Activated B cell treated with CpG ODN at 0.5 μM for 24 hours (primary cell): ENCODE data around the gene FBXW7. TPM values are rescaled to one million over a fixed set of nuclear protein-coding genes. Genes with fewer than 3 reads are reported as not detected.

Source experiments
- ATAC-seq: fragments of 200-7000 bp; cut with Tn5 transposase; one replicate; pipeline ENCODE4 v1.10.0; 2021; ENCODE audit warnings: low read depth, mild to moderate bottlenecking, moderate library complexity
- CTCF ChIA-PET: fragments of 350-600 bp; sonication (Branson Sonifier 250); formaldehyde crosslinking; loops from one replicate; lab custom pipeline; 2021; ENCODE audit warnings: antibody characterized with exemption; lab: Charles Lee
- POLR2A ChIA-PET: fragments of 350-600 bp; sonication (Branson Sonifier 250); formaldehyde crosslinking; loops from one replicate; lab custom pipeline; 2021; ENCODE audit warnings: antibody characterized with exemption; lab: Charles Lee
- DNase-seq: peaks from one replicate; pipeline ENCODE4 v3.0.0; 2022
- H3K27ac Mint-ChIP-seq: one replicate; pipeline ENCODE4 v1.8.0; 2020; ENCODE audit warnings: mixed read lengths
- H3K27me3 Mint-ChIP-seq: one replicate; pipeline ENCODE4 v1.8.0; 2021; ENCODE audit warnings: mixed read lengths
- H3K36me3 Mint-ChIP-seq: one replicate; pipeline ENCODE4 v1.8.0; 2021; ENCODE audit warnings: low read depth, mixed read lengths
- H3K4me1 Mint-ChIP-seq: one replicate; pipeline ENCODE4 v1.8.0; 2021; ENCODE audit warnings: mixed read lengths
- H3K4me3 Mint-ChIP-seq: one replicate; pipeline ENCODE4 v1.8.0; 2020; ENCODE audit warnings: mild to moderate bottlenecking, mixed read lengths
- H3K9me3 Mint-ChIP-seq: one replicate; pipeline ENCODE4 v1.8.0; 2020; ENCODE audit warnings: mixed read lengths
- CTCF ChIP-seq: fragments of 200-600 bp; IDR thresholded peaks from one replicate; pipeline ENCODE4 v1.8.0; 2022; ENCODE audit warnings: antibody characterized with exemption, mild to moderate bottlenecking
- intact Hi-C: fragments of 100-400 bp; cut with micrococcal nuclease; formaldehyde crosslinking; loops from one replicate; pipeline ENCODE4 v1.15.1; 2024
- total RNA-seq: library from RNA; stranded (reverse); gene quantifications from 2 replicates; pipeline ENCODE4 v1.2.3, GENCODE V29; 2022

FBXW7 gene
- total RNA-seq, 1 donor from 2014 or later: 96.5 TPM

- no peaks in the 10 kb centered on the region for H3K36me3 Mint-ChIP-seq
- no peak overlapping the region for H3K4me3 Mint-ChIP-seq
- no peak for ATAC-seq
- TF ChIP-seq CTCF: no peak
- POLR2A ChIA-PET: no interaction called here
- H3K9me3 Mint-ChIP-seq: no peaks in the 10 kb centered on the region
- peaks cover 3% of the 10 kb centered on the region for H3K4me1 Mint-ChIP-seq
- intact Hi-C loops: no loop called here
- CTCF ChIA-PET: no interaction called here
- H3K27ac Mint-ChIP-seq: no peak overlapping the region
- H3K27me3 Mint-ChIP-seq: no peaks in the 10 kb centered on the region
- DNase-seq: no peak
Observed at GRCh38 chr4:152572417-152573086, 36.7 kb upstream of the FBXW7 start.

- Mint-ChIP-seq H3K27ac (no peak overlapping the region), H3K9me3 (no peaks in the 10 kb centered on the region), H3K4me3 (no peak overlapping the region), H3K36me3 (no peaks in the 10 kb centered on the region), H3K27me3 (no peaks in the 10 kb centered on the region), H3K4me1 (peaks cover 3% of the 10 kb centered on the region)
- no peak for ATAC-seq
- no peak for DNase-seq
- intact Hi-C loops: no loop called here
- no peak for TF ChIP-seq CTCF
- CTCF ChIA-PET: no interaction called here
- POLR2A ChIA-PET: no interaction called here
Observed at GRCh38 chr4:152571770-152572169, 35.9 kb upstream of the FBXW7 start.

- peaks cover 3% of the 10 kb centered on the region for H3K4me1 Mint-ChIP-seq
- DNase-seq: no peak
- intact Hi-C loops: no loop called here
- no peaks in the 10 kb centered on the region for H3K9me3 Mint-ChIP-seq
- ATAC-seq: no peak
- H3K4me3 Mint-ChIP-seq: no peak overlapping the region
- ChIA-PET CTCF (no interaction called here), POLR2A (no interaction called here)
- H3K36me3 Mint-ChIP-seq: no peaks in the 10 kb centered on the region
- TF ChIP-seq CTCF: no peak
- no peak overlapping the region for H3K27ac Mint-ChIP-seq
- no peaks in the 10 kb centered on the region for H3K27me3 Mint-ChIP-seq
Observed at GRCh38 chr4:152571296-152571695, 35.4 kb upstream of the FBXW7 start.

DNA sequence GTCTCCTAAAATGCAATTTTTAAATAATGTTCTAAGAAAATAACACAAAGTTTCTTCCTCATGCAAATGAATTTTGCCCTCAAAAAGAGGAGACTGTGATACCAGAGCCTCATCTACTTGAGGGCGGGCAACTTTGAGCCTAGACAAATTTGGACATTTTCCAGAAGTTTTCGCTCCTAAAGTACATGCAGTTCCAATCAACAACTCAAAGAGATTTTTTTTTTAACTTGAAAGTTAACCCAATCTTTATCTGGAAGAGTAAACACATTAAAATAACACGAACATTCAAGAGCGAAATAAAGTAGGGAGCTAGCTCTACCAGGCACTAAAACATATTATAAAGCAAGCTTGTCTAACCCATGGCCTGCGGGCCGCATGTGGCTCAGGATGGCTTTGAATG is 29.4 kb upstream of the FBXW7 start:
- no peak for DNase-seq
- no peak for ATAC-seq
- H3K4me3 Mint-ChIP-seq: no peak overlapping the region
- H3K4me1 Mint-ChIP-seq: peaks cover 22% of the 10 kb centered on the region
- no peaks in the 10 kb centered on the region for H3K36me3 Mint-ChIP-seq
- no peaks in the 10 kb centered on the region for H3K9me3 Mint-ChIP-seq
- intact Hi-C loops: no loop called here
- ChIA-PET CTCF (no interaction called here), POLR2A (no interaction called here)
- H3K27ac Mint-ChIP-seq: no peak overlapping the region
- H3K27me3 Mint-ChIP-seq: no peaks in the 10 kb centered on the region
- TF ChIP-seq CTCF: no peak

- TF ChIP-seq CTCF: no peak
- Mint-ChIP-seq H3K27ac (no peak overlapping the region), H3K4me3 (no peak overlapping the region), H3K27me3 (no peaks in the 10 kb centered on the region), H3K4me1 (peaks cover 29% of the 10 kb centered on the region), H3K9me3 (no peaks in the 10 kb centered on the region), H3K36me3 (no peaks in the 10 kb centered on the region)
- intact Hi-C loops: no loop called here
- ATAC-seq (no peak), DNase-seq (no peak)
- ChIA-PET CTCF (no interaction called here), POLR2A (no interaction called here)
Observed at GRCh38 chr4:152564336-152564735, 28.4 kb upstream of the FBXW7 start.
